ENCODE measurements around the gene TNFRSF25. TPM values are rescaled to one million over a fixed set of nuclear protein-coding genes. Genes with fewer than 3 reads are reported as not detected.

The TNFRSF25 gene
- total and polyA plus RNA-seq, 2 experiments from 2014 or later, result 13.6 to 25.3 TPM

GRCh38 chr1:6427441-6428390, 38.3 kb downstream of the TNFRSF25 start:
- Histone ChIP-seq H3K27ac (ENCODE audit: low read depth) (no peak overlapping the region), H3K4me1 (ENCODE audit: insufficient read depth) (no peaks in the 10 kb centered on the region; the same call in 1 of the 2 replicates), H3F3A (replicated peaks; ENCODE audit: low read depth) (0 out of 2 replicates have a peak, but pooled peaks cover 12% of the 10 kb centered on the region), H3K79me2 (replicated peaks; ENCODE audit: insufficient read depth) (no peaks in the 10 kb centered on the region), H3K4me3 (no peak overlapping the region), H3K9me2 (ENCODE audit: insufficient read depth) (no peaks in the 10 kb centered on the region), H2AFZ (no peak overlapping the region), H4K20me1 (replicated peaks; ENCODE audit: insufficient read depth) (no peaks in the 10 kb centered on the region), H3K27me3 (ENCODE audit: insufficient read depth) (peaks cover 47% of the 10 kb centered on the region), H3K36me3 (ENCODE audit: insufficient read depth) (no peaks in the 10 kb centered on the region), H3K4me2 (no peak overlapping the region)
- Mint-ChIP-seq H3K36me3 (ENCODE audit: low read depth) (no peaks in the 10 kb centered on the region), H3K4me3 (no peak overlapping the region), H3K9me3 (no peaks in the 10 kb centered on the region), H3K27me3 (ENCODE audit: insufficient read depth, low read depth, poor library complexity) (peaks cover 57% of the 10 kb centered on the region), H3K4me1 (peaks cover 23% of the 10 kb centered on the region; the same call in 2 of the 3 replicates), H3K27ac (no peak overlapping the region)
- TF ChIP-seq STAT1 (IDR thresholded peaks at IDR 0.05; ENCODE audit: unreplicated experiment), result no peak
- no peak for TF ChIP-seq NANOG (IDR thresholded peaks at IDR 0.05; ENCODE audit: borderline replicate concordance)
- TF ChIP-seq ETS1 (IDR thresholded peaks at IDR 0.05), result no peak
- TF ChIP-seq CTCF (conservative IDR thresholded peaks at IDR 0.05; ENCODE audit: low read depth in 2 of 2), result no peak
- TF ChIP-seq JUNB (IDR thresholded peaks at IDR 0.05; ENCODE audit: unreplicated experiment), result no peak
- TF ChIP-seq ZNF331 (CRISPR knock-in tag; IDR thresholded peaks at IDR 0.05; ENCODE audit: low read depth), result no peak
- no peak for TF ChIP-seq REST (IDR thresholded peaks at IDR 0.05; ENCODE audit: unreplicated experiment)
- TF ChIP-seq ZNF462 (CRISPR knock-in tag; IDR thresholded peaks at IDR 0.05), result no peak
- no peak for TF ChIP-seq POLR2AphosphoS5 (IDR thresholded peaks at IDR 0.05; ENCODE audit: low read depth)
- no peak for TF ChIP-seq ZNF114 (CRISPR knock-in tag; IDR thresholded peaks at IDR 0.05)
- ATAC-seq (no peak), DNase-seq (ENCODE audit: low spot score) (no peak)

Data from GM23338 (cell line).